Suppressor macrophage treated with lipopolysaccharide for 4 hours (primary cell): ENCODE measurements around the gene HHIPL1.
"Not testable (repeated sequence)": the region's sequence is repeated elsewhere in the genome, so short reads cannot be mapped to it uniquely, and the experiment has no call there.

Experiments used
- DNase-seq: peaks from one replicate; pipeline ENCODE4 v3.0.0-alpha.2; 2020

The HHIPL1 gene

GRCh38 chr14:99636487-99636886, 8.4 kb upstream of the HHIPL1 start:
- peak; percentile 3 for DNase-seq

GRCh38 chr14:99637624-99638023, 7.3 kb upstream of the HHIPL1 start:
- DNase-seq = no peak

GRCh38 chr14:99642771-99643170, 2.2 kb upstream of the HHIPL1 start:
- not testable (repeated sequence) for DNase-seq

GRCh38 chr14:99643343-99643742, 1.6 kb upstream of the HHIPL1 start:
- DNase-seq = no peak

- no peak for DNase-seq
These were observed 818 bp upstream of the HHIPL1 start for GRCh38 chr14:99644035-99644587.

- DNase-seq = no peak
These were observed 896 bp downstream of the HHIPL1 start for GRCh38 chr14:99645545-99646505.

- no peak for DNase-seq
These were observed 2.5 kb downstream of the HHIPL1 start for GRCh38 chr14:99647411-99647810.

GRCh38 chr14:99648027-99648784, 3.3 kb downstream of the HHIPL1 start:
- no peak for DNase-seq

GRCh38 chr14:99649219-99649618, 4.3 kb downstream of the HHIPL1 start:
- no peak for DNase-seq

GRCh38 chr14:99649643-99650042, 4.7 kb downstream of the HHIPL1 start:
- DNase-seq = no peak

- no peak for DNase-seq
These were observed 5.3 kb downstream of the HHIPL1 start for GRCh38 chr14:99650189-99650588.

- DNase-seq = no peak
These were observed 7.2 kb downstream of the HHIPL1 start for GRCh38 chr14:99651953-99652746.

GRCh38 chr14:99654235-99654985, 9.5 kb downstream of the HHIPL1 start:
- DNase-seq = no peak

- no peak for DNase-seq
These were observed 10.6 kb downstream of the HHIPL1 start for GRCh38 chr14:99655521-99655920.

GRCh38 chr14:99656171-99656570, 11.2 kb downstream of the HHIPL1 start:
- DNase-seq = no peak

- DNase-seq = no peak
These were observed 12.8 kb downstream of the HHIPL1 start for GRCh38 chr14:99657645-99658155.

GRCh38 chr14:99658218-99658845, 13.4 kb downstream of the HHIPL1 start:
- DNase-seq = no peak

- DNase-seq = no peak
These were observed 14.4 kb downstream of the HHIPL1 start for GRCh38 chr14:99659333-99659741.

GRCh38 chr14:99660006-99660566, 15.2 kb downstream of the HHIPL1 start:
- no peak for DNase-seq

- no peak for DNase-seq
These were observed 15.9 kb downstream of the HHIPL1 start for GRCh38 chr14:99660794-99661193.

GRCh38 chr14:99661206-99661605, 16.3 kb downstream of the HHIPL1 start:
- DNase-seq = not testable (repeated sequence)
